CD1c-positive myeloid dendritic cell (primary cell): ENCODE data around the gene ZNF341.

Source experiments
- DNase-seq: peaks from one replicate; pipeline ENCODE4 v3.0.0-alpha.2; 2016; ENCODE audit errors: extremely low spot score

ZNF341 gene

GRCh38 chr20:33702861-33703260 lies 28.9 kb upstream of the ZNF341 start:
- no peak for DNase-seq

GRCh38 chr20:33703498-33704137 lies 28.2 kb upstream of the ZNF341 start:
- DNase-seq, result no peak

DNA sequence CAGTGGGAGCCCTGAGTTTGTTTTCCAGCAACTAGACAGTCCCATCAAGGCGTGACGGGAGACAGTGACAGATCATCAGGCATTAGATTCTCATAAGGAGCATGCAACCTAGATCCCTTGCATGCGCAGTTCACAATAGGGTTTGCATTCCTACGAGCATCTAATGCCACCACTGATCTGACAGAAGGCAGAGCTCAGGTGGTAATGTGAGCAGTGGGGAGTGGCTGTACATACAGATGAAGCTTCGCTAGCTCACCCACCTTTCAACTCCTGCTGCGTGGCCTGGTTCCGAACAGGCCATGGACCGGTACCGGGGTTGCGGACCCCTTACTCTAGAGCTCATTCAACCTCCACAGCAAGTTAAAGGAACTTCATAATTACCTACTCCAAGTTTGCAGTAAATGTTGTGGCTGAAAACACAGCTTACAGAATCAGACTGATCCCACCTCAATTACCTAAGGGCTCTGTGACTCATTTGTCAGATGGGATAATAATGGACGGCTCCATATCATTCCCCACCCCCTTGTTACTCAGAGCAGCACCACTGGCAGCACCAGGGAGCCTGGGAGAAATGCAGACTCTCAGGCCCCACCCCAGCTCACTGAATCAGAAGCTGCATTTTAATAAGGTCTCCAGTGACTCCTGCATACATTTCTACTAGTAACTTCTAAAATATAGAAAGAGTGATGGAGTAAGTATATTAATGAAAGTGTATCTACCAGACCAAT lies 27.4 kb upstream of the ZNF341 start:
- no peak for DNase-seq

GRCh38 chr20:33707668-33708067 lies 24.1 kb upstream of the ZNF341 start:
- DNase-seq, result no peak

DNA sequence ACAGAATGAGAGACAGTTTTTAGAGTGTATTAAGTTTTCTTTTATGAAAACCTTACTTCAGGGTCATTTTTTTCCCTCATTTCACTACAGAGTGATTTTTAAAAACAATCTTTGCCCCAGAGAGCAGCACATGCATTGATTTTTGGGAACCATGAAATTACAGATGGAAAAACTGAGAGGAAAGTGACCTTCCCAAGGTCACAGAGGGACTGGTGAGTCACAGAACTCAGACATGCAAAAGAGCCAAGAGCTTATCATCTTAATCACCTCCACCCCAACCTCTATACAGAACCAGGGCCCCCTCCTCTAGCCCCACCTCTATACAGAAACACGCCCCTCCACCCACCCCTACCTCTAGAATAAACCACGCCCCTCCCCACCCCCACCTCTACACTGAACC lies 22.4 kb upstream of the ZNF341 start:
- no peak for DNase-seq

DNA sequence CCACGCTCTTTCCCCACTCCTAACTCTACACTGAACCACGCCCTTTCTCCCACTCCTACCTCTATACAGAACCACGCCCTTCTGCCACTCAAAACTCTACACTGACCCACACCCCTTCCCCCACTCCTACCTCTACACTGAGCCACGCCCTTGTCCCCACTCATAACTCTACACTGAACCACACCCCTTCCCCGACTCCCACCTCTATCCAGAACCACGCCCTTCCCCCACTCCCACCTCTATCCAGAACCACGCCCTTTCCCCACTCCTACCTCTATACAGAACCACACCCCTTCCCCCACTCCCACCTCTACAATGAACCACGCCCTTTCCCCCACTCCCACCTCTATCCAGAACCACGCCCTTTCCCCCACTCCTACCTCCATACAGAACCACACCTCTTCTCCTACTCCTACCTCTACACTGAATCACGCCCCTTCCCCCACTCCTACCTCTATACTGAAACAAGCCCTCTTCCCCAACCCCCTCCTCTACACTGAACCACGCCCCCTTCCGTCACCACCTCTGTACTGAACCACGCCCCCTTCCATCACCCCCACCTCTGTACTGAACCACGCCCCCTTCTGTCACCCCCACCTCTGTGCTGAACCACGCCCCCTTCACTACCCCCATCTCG lies 21.8 kb upstream of the ZNF341 start:
- peak; percentile 16 for DNase-seq

DNA sequence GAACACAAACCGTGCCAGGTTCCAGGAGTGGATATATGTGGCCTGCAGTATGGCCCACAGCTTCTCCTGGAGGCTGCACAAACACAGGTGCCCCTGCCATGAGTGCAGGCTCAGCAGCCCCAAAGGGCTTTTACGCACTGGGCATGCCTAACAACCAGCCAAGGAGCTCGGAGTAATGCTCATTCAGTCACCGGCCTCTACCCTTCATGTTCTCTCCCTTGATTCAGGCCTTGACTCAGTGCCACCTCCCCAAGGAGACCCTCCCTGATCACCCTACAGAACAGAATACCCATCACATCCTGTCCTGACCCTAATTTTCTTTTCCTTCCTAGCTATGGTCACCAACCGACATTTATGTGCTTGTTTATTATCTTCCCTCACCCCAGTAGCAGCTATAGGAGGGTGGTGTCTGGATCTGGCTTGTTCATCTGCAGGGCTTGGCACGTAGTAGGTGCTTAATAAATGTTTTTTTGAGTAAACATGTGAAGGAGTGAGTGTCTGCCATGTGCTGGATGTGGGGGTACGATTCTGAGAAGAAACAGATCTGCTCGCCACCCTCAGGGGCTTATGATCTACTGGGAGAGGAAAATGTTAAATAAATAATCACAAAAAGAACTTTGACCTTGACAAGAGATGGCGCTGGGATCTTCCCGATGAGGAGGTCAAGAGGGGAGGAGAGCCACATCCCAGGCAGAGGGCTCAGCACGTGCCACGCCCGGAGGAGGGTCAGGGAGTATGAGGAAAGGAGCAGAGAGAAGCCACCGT lies 20.9 kb upstream of the ZNF341 start:
- DNase-seq, result no peak

GRCh38 chr20:33711446-33711738 lies 20.4 kb upstream of the ZNF341 start:
- no peak for DNase-seq

DNA sequence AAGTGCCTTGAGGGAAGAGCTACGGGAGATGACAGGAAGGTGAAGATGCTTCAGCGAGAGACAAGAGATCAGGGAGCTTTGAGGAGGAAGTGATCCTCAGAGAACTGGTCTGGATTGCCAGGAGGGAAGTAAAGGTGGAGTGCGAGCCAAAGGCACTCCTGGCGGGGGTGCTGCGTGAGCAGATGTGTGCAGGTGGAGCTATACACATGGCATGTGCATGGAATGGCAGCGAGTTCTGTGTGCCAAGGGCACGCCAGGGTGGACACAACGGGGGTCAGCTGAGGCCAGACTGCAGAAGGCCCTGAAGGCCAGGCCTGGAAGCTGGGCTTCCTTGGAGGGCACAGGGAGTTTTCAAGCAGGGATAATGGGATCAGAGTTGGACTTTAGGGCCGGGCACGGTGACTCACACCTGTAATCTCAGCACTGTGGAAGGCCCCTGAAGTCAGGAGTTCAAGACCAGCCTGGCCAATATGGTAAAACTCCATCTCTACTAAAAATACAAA lies 17.9 kb upstream of the ZNF341 start:
- DNase-seq, result no peak

- DNase-seq, result no peak
Observed at GRCh38 chr20:33716498-33716897, 15.3 kb upstream of the ZNF341 start.

- DNase-seq, result no peak
Observed at GRCh38 chr20:33719277-33719988, 12.4 kb upstream of the ZNF341 start.

GRCh38 chr20:33719989-33720709 lies 11.6 kb upstream of the ZNF341 start, which contains the start of gene PXMP4:
Gene PXMP4 (minus strand): TSS chr20:33720310. CDS start chr20:33720207, 103 bp downstream.
- DNase-seq, result peak; percentile 96

DNA sequence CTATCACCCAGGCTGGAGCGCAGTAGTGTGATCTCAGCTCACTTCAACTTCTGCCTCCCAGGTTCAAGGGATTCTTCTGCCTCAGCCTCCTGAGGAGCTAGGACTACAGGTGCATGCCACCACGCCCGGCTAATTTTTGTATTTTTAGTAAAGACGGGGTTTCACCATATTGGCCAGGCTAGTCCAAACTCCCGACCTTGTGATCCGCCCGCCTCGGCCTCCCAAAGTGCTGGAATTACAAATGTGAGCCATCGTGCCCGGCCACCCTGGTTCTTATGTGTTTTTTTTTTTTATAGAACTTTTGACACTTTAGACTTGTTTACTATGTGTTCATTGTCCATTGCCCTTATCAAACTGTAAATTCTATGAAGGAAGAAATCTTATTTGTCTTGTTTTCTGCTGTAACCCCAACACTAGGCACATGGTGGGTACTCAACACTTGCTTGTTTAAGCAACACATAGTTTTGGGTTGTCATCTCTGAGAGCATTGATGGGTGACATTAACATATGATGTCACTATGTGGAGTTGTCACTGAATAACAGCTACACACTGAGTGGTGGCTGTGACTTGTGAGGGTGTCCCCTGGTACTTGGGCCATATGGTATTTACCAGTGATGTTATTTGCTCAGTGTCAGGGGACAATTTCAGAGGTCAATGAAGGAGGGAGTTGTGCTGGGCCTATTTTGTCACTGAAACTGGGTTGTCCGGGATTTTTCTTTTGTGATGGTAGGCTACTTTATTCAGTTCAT lies 10.2 kb upstream of the ZNF341 start:
- no peak for DNase-seq

GRCh38 chr20:33724439-33725094 lies 7.2 kb upstream of the ZNF341 start:
- no peak for DNase-seq

DNA sequence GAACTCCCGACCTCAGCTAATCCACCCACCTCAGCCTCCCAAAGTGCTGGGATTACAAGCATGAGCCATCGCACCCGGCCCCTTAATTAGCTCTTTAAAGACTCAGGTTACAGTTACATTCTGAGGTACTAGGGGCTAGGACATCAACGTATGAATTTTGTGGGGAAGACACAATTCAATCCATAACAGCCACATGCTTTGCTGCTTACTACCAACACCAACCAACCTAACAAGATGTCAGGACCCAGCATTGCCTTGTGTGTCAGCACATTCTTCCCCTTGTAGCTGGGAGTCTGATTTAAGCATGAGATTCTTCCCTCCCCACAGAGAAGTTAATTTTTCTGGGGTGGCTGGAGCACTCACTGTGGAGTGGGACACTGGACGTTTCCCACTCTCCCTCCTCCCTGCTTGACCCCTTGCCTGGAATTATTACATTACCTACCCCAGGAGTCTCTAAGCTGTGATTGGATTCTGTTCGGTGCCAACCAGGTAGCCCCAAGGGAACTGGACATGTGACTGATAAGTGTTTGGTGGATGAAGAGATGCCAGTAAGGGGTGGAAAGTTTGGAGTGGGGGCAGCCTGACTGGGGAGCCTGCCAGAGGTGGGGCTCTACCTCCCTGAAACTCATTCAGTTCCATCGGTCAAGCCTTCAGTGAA lies 6.1 kb upstream of the ZNF341 start:
- no peak for DNase-seq

DNA sequence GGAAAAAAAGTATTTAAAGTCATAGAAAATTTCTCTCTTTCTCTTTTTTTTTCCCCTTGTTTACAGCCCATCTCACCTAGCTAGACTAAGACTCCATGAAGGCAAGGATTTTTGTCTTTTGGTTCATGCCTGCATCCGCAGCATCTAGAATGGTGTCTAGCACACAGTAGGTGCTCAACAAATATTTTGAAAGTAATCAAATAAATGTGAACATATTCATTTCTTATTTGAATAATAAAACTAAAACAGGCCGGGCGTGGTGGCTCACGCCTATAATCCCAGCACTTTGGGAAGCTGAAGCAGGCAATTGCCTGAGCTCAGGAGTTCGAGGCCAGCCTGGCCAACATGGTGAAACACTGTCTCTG lies 4.7 kb upstream of the ZNF341 start:
- DNase-seq, result no peak

GRCh38 chr20:33727806-33728205 lies 4.0 kb upstream of the ZNF341 start:
- DNase-seq, result no peak

DNA sequence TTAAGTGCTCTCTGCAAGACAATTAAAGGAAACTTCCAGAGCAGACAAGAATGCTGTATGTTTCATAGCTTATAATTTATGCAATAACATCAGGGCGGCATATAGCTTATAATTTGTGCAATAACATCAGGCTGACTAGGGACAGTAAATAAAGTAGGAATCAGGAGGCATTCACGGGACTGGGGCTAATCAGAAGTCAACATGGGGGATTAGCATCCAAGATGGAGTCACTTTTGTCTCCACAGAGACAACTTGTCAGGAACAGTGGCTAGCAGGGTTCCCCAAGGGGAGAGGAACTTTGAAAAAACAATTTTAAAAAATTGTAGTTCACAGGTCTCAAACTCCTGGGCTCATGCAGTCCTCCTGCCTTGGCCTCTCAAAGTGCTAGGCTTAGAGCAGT lies 3.3 kb upstream of the ZNF341 start:
- DNase-seq, result no peak

GRCh38 chr20:33729101-33729500 lies 2.7 kb upstream of the ZNF341 start:
- DNase-seq, result no peak
